Activated CD4-positive, alpha-beta T cell treated with anti-CD3 and anti-CD28 coated beads for 36 hours (primary cell): ENCODE data around the gene NAA38. TPM values are rescaled to one million over a fixed set of nuclear protein-coding genes. Genes with fewer than 3 reads are reported as not detected.

ENCODE experiments used
- ATAC-seq: fragments of 200-7000 bp; cut with Tn5 transposase; one replicate; pipeline ENCODE4 v1.10.0; 2021; ENCODE audit warnings: mild to moderate bottlenecking, moderate library complexity
- CTCF ChIA-PET: fragments of 350-600 bp; sonication (Branson Sonifier 250); formaldehyde crosslinking; loops from one replicate; lab custom pipeline; 2021; ENCODE audit warnings: antibody characterized with exemption; lab: Charles Lee
- POLR2A ChIA-PET: fragments of 350-600 bp; sonication (Branson Sonifier 250); formaldehyde crosslinking; loops from one replicate; lab custom pipeline; 2021; ENCODE audit warnings: antibody characterized with exemption, inconsistent platforms; lab: Charles Lee
- DNase-seq: peaks from one replicate; pipeline ENCODE4 v3.0.0-alpha.2; 2020
- H3K27ac Mint-ChIP-seq: one replicate; pipeline ENCODE4 v1.8.0; 2021; ENCODE audit warnings: mixed read lengths
- H3K27me3 Mint-ChIP-seq: one replicate; pipeline ENCODE4 v1.8.0; 2021; ENCODE audit warnings: mixed read lengths
- H3K36me3 Mint-ChIP-seq: one replicate; pipeline ENCODE4 v1.8.0; 2021; ENCODE audit warnings: low read depth, mixed read lengths
- H3K4me1 Mint-ChIP-seq: one replicate; pipeline ENCODE4 v1.8.0; 2021; ENCODE audit warnings: mixed read lengths
- H3K4me3 Mint-ChIP-seq: one replicate; pipeline ENCODE4 v1.8.0; 2021; ENCODE audit warnings: mild to moderate bottlenecking, moderate library complexity, mixed read lengths
- H3K9me3 Mint-ChIP-seq: one replicate; pipeline ENCODE4 v1.8.0; 2021; ENCODE audit warnings: low read depth, mixed read lengths
- intact Hi-C, 2 experiments: fragments of 100-400 bp; cut with DNase I in 1 of 2; cut with micrococcal nuclease in 1 of 2; formaldehyde crosslinking; loops; one replicate each; pipeline versions ENCODE4 v1.14.2 to v1.15.1; 2022 to 2024; cut with DNase I, micrococcal nuclease
- total RNA-seq, 2 experiments: library from RNA; stranded (reverse); gene quantifications; one replicate each; pipeline ENCODE4 v1.2.3, GENCODE V29; 2021

Gene NAA38
- total RNA-seq, 2 experiments from 2014 or later: 64.7 to 79.8 TPM

- H3K4me3 Mint-ChIP-seq: no peak overlapping the region
- H3K4me1 Mint-ChIP-seq: peaks cover 12% of the 10 kb centered on the region
- intact Hi-C loops: loop anchor here in 1 of 2 experiments (5.0 kb wide), 1 partner anchor 172 kb away; the partner anchor contains the start of genes TP53 and WRAP53
- no peaks in the 10 kb centered on the region for H3K9me3 Mint-ChIP-seq
- CTCF ChIA-PET: interaction anchor here (0.8 to 6.7 kb wide), 7 partner anchors 11 to 201 kb away, joined by 3 to 53 read pairs (median 5); no protein-coding TSS in a partner anchor
- ATAC-seq (no peak), DNase-seq (no peak)
- H3K36me3 Mint-ChIP-seq: peaks cover 24% of the 10 kb centered on the region
- no peaks in the 10 kb centered on the region for H3K27me3 Mint-ChIP-seq
- peak overlapping the region; percentile 49 for H3K27ac Mint-ChIP-seq
- POLR2A ChIA-PET: no interaction called here
Measured at GRCh38 chr17:7859028-7859427, 1.7 kb upstream of the NAA38 start.

DNA sequence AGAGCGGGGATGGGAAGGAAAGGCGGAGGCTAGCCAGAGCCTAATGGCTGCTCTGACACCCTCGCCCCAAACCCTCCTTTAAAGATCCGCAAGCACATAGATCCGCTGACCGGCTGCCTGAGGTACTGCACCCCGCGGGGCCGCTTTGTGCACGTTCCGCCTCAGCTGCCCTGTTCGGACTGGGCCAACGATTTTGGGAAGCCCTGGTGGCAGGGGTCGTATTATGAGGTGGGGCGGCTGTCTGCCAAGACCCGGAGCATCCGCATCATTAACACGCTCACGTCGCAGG is 1.1 kb upstream of the NAA38 start:
- intact Hi-C loops: loop anchor here in 1 of 2 experiments (5.0 kb wide), 1 partner anchor 171 kb away; the partner anchor contains the start of genes TP53 and WRAP53
- peak; percentile 56 for DNase-seq
- peaks cover 16% of the 10 kb centered on the region for H3K4me1 Mint-ChIP-seq
- no peak for ATAC-seq
- H3K4me3 Mint-ChIP-seq: no peak overlapping the region
- no peak overlapping the region for H3K27ac Mint-ChIP-seq
- no peaks in the 10 kb centered on the region for H3K27me3 Mint-ChIP-seq
- no peaks in the 10 kb centered on the region for H3K9me3 Mint-ChIP-seq
- peaks cover 29% of the 10 kb centered on the region for H3K36me3 Mint-ChIP-seq
- ChIA-PET POLR2A (no interaction called here), CTCF (interaction anchor here (0.8 to 6.7 kb wide), 4 partner anchors 12 to 183 kb away, joined by 4 to 53 read pairs (median 18); no protein-coding TSS in a partner anchor)

DNA sequence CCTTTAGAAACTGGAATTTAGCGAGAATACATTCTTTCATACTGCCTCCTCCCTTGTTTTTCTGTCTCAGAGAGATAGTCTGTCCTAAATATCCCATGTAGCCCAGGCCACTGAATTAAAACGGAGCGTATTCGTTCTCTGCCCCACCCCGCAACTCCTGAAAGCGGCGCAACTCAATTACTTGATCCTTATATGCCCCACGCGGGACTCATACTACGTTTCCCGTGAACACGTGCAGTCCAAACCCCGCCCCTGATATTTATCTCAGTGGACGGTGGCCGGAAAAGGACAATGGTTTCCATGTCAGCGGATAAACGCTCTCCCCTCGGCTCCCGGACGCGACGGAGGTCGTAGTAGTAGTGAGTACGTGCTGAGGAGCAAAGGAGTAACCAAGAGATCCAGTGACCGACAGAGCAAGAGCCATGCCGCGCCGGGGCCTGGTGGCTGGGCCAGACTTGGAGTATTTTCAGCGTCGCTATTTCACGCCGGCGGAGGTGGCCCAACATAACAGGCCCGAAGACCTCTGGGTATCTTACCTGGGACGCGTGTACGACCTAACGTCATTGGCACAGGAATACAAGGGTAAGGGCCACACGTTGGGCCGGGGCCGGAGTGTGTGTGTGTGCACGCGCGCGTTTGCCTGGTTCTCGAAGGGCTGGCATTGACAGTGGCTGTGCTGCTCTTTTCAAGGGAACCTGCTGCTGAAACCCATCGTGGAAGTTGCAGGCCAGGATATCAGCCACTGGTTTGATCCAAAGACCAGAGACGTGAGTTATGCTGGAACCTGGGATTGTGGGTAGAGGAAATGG is 558 bp upstream of the NAA38 start, which contains the start of gene CYB5D1:
Gene CYB5D1 (plus strand): TSS at position 291 of the 809 bp plus-strand sequence. CDS start 132 bp downstream, at position 423.
- DNase-seq (peak; percentile 91), ATAC-seq (peak; percentile 49)
- CTCF ChIA-PET: interaction anchor here (0.7 to 5.2 kb wide), 17 partner anchors 12 to 453 kb away, joined by 3 to 32 read pairs (median 4); partner anchors contain the start of genes KDM6B, RNF227, TMEM256 and WRAP53
- POLR2A ChIA-PET: interaction anchor here (0.6 to 1.5 kb wide), 13 partner anchors 11 to 370 kb away, joined by 3 to 8 read pairs (median 3); partner anchors contain the start of genes CNTROB, KDM6B, TP53 and TRAPPC1
- Mint-ChIP-seq H3K4me3 (no peak within 1 kb of the TSS), H3K4me1 (peaks cover 16% of the 10 kb centered on the region), H3K27me3 (no peaks in the 10 kb centered on the region), H3K9me3 (no peaks in the 10 kb centered on the region), H3K27ac (no peak within 1 kb of the TSS), H3K36me3 (peaks cover 31% of the 10 kb centered on the region)
- intact Hi-C loops: loop anchor here (1.0 to 5.0 kb wide), 12 partner anchors 14 to 298 kb away; partner anchors contain the start of genes WRAP53 (in 2 of the 2), CNTROB (in 1 of the 2), MPDU1 (in 1 of the 2) and TP53 (in 1 of the 2)

GRCh38 chr17:7856011-7856810 is 1.1 kb downstream of the NAA38 start:
- DNase-seq: peak; percentile 71
- H3K27me3 Mint-ChIP-seq: no peaks in the 10 kb centered on the region
- no peak overlapping the region for H3K27ac Mint-ChIP-seq

GRCh38 chr17:7855660-7856010 is 1.7 kb downstream of the NAA38 start:
- ChIA-PET POLR2A (interaction anchor here (0.6 to 1.1 kb wide), 2 partner anchors 60 to 326 kb away, joined by 3 to 4 read pairs; partner anchors contain the start of gene RNF227), CTCF (interaction anchor here (0.5 to 2.4 kb wide), 3 partner anchors 21 to 480 kb away, joined by 3 to 20 read pairs (median 4); partner anchors contain the start of gene KDM6B)
- DNase-seq (no peak), ATAC-seq (no peak)
- peaks cover 44% of the 10 kb centered on the region for H3K36me3 Mint-ChIP-seq
- H3K4me1 Mint-ChIP-seq: peaks cover 31% of the 10 kb centered on the region
- no peak overlapping the region for H3K27ac Mint-ChIP-seq
- intact Hi-C loops: loop anchor here in 1 of 2 experiments (5.0 kb wide), 1 partner anchor 168 kb away; the partner anchor contains the start of genes TP53 and WRAP53
- no peak overlapping the region for H3K4me3 Mint-ChIP-seq
- no peaks in the 10 kb centered on the region for H3K9me3 Mint-ChIP-seq
- H3K27me3 Mint-ChIP-seq: no peaks in the 10 kb centered on the region

More at GRCh38 chr17:7856011-7856810, 1.1 kb downstream of the NAA38 start:
- intact Hi-C loops: loop anchor here in 1 of 2 experiments (5.0 kb wide), 1 partner anchor 169 kb away; the partner anchor contains the start of genes TP53 and WRAP53
- Mint-ChIP-seq H3K4me3 (no peak overlapping the region), H3K4me1 (peaks cover 25% of the 10 kb centered on the region), H3K36me3 (peaks cover 38% of the 10 kb centered on the region), H3K9me3 (no peaks in the 10 kb centered on the region)
- ATAC-seq: no peak
- POLR2A ChIA-PET: interaction anchor here (0.6 to 1.5 kb wide), 5 partner anchors 21 to 325 kb away, joined by 3 to 8 read pairs (median 4); partner anchors contain the start of genes RNF227 and TP53
- CTCF ChIA-PET: interaction anchor here (0.5 to 2.4 kb wide), 11 partner anchors 11 to 480 kb away, joined by 3 to 20 read pairs (median 5); partner anchors contain the start of genes KDM6B and TMEM256

DNA sequence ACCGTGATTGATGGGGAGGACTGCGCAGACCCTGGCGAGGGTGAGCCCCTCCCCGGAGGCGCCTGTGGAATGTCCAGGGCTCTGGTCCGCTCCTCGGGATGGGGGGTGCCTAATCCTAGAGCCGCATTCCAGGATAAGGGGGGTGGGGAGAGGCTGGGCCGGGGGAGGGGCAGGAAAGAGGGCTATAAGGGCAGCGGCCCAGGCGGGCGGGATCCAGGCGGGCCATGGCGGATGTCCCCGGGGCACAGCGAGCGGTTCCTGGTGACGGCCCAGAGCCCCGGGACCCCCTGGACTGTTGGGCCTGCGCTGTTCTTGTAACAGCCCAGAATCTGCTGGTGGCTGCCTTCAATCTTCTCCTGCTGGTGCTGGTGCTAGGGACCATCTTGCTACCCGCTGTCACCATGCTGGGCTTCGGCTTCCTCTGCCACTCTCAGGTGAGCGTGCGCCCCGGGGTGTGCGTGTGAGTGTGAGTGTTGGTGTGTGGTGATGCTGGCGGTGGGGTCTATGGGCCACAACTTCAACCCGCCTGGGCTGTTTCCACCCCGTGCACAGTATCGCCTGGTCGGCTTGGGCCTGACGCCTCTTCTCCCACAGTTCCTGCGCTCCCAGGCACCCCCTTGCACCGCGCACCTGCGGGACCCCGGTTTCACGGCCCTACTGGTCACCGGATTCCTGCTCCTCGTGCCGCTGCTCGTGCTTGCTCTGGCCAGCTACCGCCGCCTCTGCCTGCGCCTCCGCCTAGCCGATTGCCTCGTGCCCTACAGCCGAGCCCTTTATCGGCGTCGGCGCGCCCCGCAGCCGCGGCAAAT is 2.3 kb downstream of the NAA38 start, which contains the start of gene TMEM88:
Gene TMEM88 (plus strand): TSS at position 216 of the 809 bp plus-strand sequence. CDS start 9 bp downstream, at position 225.
- DNase-seq (no peak), ATAC-seq (no peak)
- intact Hi-C loops: loop anchor here in 1 of 2 experiments (5.0 kb wide), 2 partner anchors 113 to 168 kb away; partner anchors contain the start of genes TP53 and WRAP53
- Mint-ChIP-seq H3K4me1 (peaks cover 37% of the 10 kb centered on the region), H3K36me3 (peaks cover 49% of the 10 kb centered on the region), H3K9me3 (no peaks in the 10 kb centered on the region), H3K27ac (peak within 1 kb of the TSS; percentile 29), H3K27me3 (no peaks in the 10 kb centered on the region), H3K4me3 (no peak within 1 kb of the TSS)
- CTCF ChIA-PET: interaction anchor here (0.5 to 2.4 kb wide), 2 partner anchors 20 to 65 kb away, joined by 3 to 20 read pairs; partner anchors contain the start of gene KDM6B
- POLR2A ChIA-PET: interaction anchor here (0.6 to 1.1 kb wide), 2 partner anchors 61 to 326 kb away, joined by 3 to 4 read pairs; partner anchors contain the start of gene RNF227

DNA sequence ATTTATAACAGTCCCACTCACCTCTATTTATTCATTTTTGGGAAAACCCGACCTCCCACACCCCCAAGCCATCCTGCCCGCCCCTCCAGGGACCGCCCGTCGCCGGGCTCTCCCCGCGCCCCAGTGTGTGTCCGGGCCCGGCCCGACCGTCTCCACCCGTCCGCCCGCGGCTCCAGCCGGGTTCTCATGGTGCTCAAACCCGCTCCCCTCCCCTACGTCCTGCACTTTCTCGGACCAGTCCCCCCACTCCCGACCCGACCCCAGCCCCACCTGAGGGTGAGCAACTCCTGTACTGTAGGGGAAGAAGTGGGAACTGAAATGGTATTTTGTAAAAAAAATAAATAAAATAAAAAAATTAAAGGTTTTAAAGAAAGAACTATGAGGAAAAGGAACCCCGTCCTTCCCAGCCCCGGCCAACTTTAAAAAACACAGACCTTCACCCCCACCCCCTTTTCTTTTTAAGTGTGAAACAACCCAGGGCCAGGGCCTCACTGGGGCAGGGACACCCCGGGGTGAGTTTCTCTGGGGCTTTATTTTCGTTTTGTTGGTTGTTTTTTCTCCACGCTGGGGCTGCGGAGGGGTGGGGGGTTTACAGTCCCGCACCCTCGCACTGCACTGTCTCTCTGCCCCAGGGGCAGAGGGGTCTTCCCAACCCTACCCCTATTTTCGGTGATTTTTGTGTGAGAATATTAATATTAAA is 3.1 kb downstream of the NAA38 start:
- ChIA-PET CTCF (no interaction called here), POLR2A (no interaction called here)
- Mint-ChIP-seq H3K4me1 (peaks cover 44% of the 10 kb centered on the region), H3K27me3 (no peaks in the 10 kb centered on the region), H3K9me3 (no peaks in the 10 kb centered on the region), H3K4me3 (no peak overlapping the region), H3K27ac (no peak overlapping the region), H3K36me3 (peaks cover 46% of the 10 kb centered on the region)
- ATAC-seq (no peak), DNase-seq (no peak)
- intact Hi-C loops: loop anchor here in 1 of 2 experiments (5.0 kb wide), 1 partner anchor 112 kb away; no protein-coding TSS in a partner anchor

DNA sequence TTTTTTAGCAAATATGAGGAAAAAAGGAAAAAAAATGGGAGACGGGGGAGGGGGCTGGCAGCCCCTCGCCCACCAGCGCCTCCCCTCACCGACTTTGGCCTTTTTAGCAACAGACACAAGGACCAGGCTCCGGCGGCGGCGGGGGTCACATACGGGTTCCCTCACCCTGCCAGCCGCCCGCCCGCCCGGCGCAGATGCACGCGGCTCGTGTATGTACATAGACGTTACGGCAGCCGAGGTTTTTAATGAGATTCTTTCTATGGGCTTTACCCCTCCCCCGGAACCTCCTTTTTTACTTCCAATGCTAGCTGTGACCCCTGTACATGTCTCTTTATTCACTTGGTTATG is 3.7 kb downstream of the NAA38 start:
- Mint-ChIP-seq H3K9me3 (no peaks in the 10 kb centered on the region), H3K27me3 (no peaks in the 10 kb centered on the region), H3K27ac (no peak overlapping the region), H3K36me3 (peaks cover 41% of the 10 kb centered on the region), H3K4me1 (peaks cover 44% of the 10 kb centered on the region), H3K4me3 (no peak overlapping the region)
- intact Hi-C loops: loop anchor here in 1 of 2 experiments (5.0 kb wide), 1 partner anchor 111 kb away; no protein-coding TSS in a partner anchor
- no peak for ATAC-seq
- ChIA-PET CTCF (no interaction called here), POLR2A (no interaction called here)
- no peak for DNase-seq

- ChIA-PET CTCF (no interaction called here), POLR2A (no interaction called here)
- H3K4me3 Mint-ChIP-seq: no peak overlapping the region
- no peaks in the 10 kb centered on the region for H3K9me3 Mint-ChIP-seq
- ATAC-seq: no peak
- H3K36me3 Mint-ChIP-seq: peaks cover 42% of the 10 kb centered on the region
- peaks cover 46% of the 10 kb centered on the region for H3K4me1 Mint-ChIP-seq
- H3K27me3 Mint-ChIP-seq: no peaks in the 10 kb centered on the region
- no peak for DNase-seq
- intact Hi-C loops: loop anchor here in 1 of 2 experiments (5.0 kb wide), 1 partner anchor 111 kb away; no protein-coding TSS in a partner anchor
- peak overlapping the region; percentile 37 for H3K27ac Mint-ChIP-seq
Measured at GRCh38 chr17:7852919-7853690, 4.3 kb downstream of the NAA38 start.
